ENCODE results near the gene MADD. TPM values are rescaled to one million over a fixed set of nuclear protein-coding genes. Genes with fewer than 3 reads are reported as not detected.

The MADD gene
- total RNA-seq, 1 experiment from 2014 or later, result 24.8 TPM

- H3K36me3 Mint-ChIP-seq (ENCODE audit: insufficient read depth, unreplicated experiment), result no peaks in the 10 kb centered on the region
- no TSS peak for BruUV-seq (replicated peaks)
These were observed 79.7 kb downstream of the MADD start for GRCh38 chr11:47349521-47350095.

GRCh38 chr11:47350315-47350714, 80.4 kb downstream of the MADD start:
- Mint-ChIP-seq H3K4me1 (ENCODE audit: insufficient read depth, unreplicated experiment) (peaks cover 5% of the 10 kb centered on the region), H3K27ac (ENCODE audit: low read depth, unreplicated experiment) (no peak overlapping the region), H3K4me3 (ENCODE audit: unreplicated experiment) (no peak overlapping the region), H3K27me3 (ENCODE audit: insufficient read depth, unreplicated experiment) (no peaks in the 10 kb centered on the region), H3K36me3 (ENCODE audit: insufficient read depth, unreplicated experiment) (no peaks in the 10 kb centered on the region), H3K9me3 (ENCODE audit: unreplicated experiment) (no peaks in the 10 kb centered on the region)
- ChIA-PET POLR2A (no interaction called here), CTCF (interaction anchor here (0.6 to 1.5 kb wide), 4 partner anchors 24 to 303 kb away, joined by 3 to 7 read pairs (median 3); no protein-coding TSS in a partner anchor)
- no peak for DNase-seq (ENCODE audit: unreplicated experiment)
- BruUV-seq (replicated peaks), result no TSS peak
- intact Hi-C loops (cut with micrococcal nuclease), result no loop called here
- TF ChIP-seq CTCF (IDR thresholded peaks at IDR 0.05; ENCODE audit: unreplicated experiment), result no peak

More at GRCh38 chr11:47349521-47350095, 79.7 kb downstream of the MADD start:
- no peak overlapping the region for H3K27ac Mint-ChIP-seq (ENCODE audit: low read depth, unreplicated experiment)
- H3K4me3 Mint-ChIP-seq (ENCODE audit: unreplicated experiment), result no peak overlapping the region
- peaks cover 2% of the 10 kb centered on the region for H3K4me1 Mint-ChIP-seq (ENCODE audit: insufficient read depth, unreplicated experiment)
- ChIA-PET POLR2A (no interaction called here), CTCF (interaction anchor here (0.6 to 1.5 kb wide), 3 partner anchors 25 to 271 kb away, joined by 3 to 7 read pairs (median 3); no protein-coding TSS in a partner anchor)
- no peaks in the 10 kb centered on the region for H3K9me3 Mint-ChIP-seq (ENCODE audit: unreplicated experiment)
- intact Hi-C loops (cut with micrococcal nuclease), result loop anchor here (2.0 kb wide), 1 partner anchor 91 kb away; no protein-coding TSS in a partner anchor
- DNase-seq (ENCODE audit: unreplicated experiment), result no peak
- H3K27me3 Mint-ChIP-seq (ENCODE audit: insufficient read depth, unreplicated experiment), result no peaks in the 10 kb centered on the region
- TF ChIP-seq CTCF (IDR thresholded peaks at IDR 0.05; ENCODE audit: unreplicated experiment), result no peak

GRCh38 chr11:47351156-47352126, 81.5 kb downstream of the MADD start:
- TF ChIP-seq CTCF (IDR thresholded peaks at IDR 0.05; ENCODE audit: unreplicated experiment), result no peak
- intact Hi-C loops (cut with micrococcal nuclease), result no loop called here
- BruUV-seq (replicated peaks), result no TSS peak
- Mint-ChIP-seq H3K27ac (ENCODE audit: low read depth, unreplicated experiment) (no peak overlapping the region), H3K4me3 (ENCODE audit: unreplicated experiment) (no peak overlapping the region), H3K9me3 (ENCODE audit: unreplicated experiment) (no peaks in the 10 kb centered on the region), H3K4me1 (ENCODE audit: insufficient read depth, unreplicated experiment) (peaks cover 5% of the 10 kb centered on the region), H3K36me3 (ENCODE audit: insufficient read depth, unreplicated experiment) (no peaks in the 10 kb centered on the region), H3K27me3 (ENCODE audit: insufficient read depth, unreplicated experiment) (no peaks in the 10 kb centered on the region)
- ChIA-PET CTCF (interaction anchor here (0.6 to 0.7 kb wide), 2 partner anchors 46 to 304 kb away, joined by 3 read pairs; no protein-coding TSS in a partner anchor), POLR2A (interaction anchor here (0.9 to 1.1 kb wide), 2 partner anchors 14 to 112 kb away, joined by 3 read pairs; no protein-coding TSS in a partner anchor)
- no peak for DNase-seq (ENCODE audit: unreplicated experiment)

GRCh38 chr11:47352556-47352955, 82.6 kb downstream of the MADD start, which contains the start of gene MYBPC3:
TSS of gene MYBPC3 (minus strand) at chr11:47352702. CDS start at chr11:47352647, 55 bp downstream.
- POLR2A ChIA-PET, result interaction anchor here (1.1 kb wide), 1 partner anchor 16 kb away, joined by 3 read pairs; no protein-coding TSS in a partner anchor
- BruUV-seq (replicated peaks), result no TSS peak

More at GRCh38 chr11:47352556-47352955, 82.6 kb downstream of the MADD start, which contains the start of gene MYBPC3:
- no peak for TF ChIP-seq CTCF (IDR thresholded peaks at IDR 0.05; ENCODE audit: unreplicated experiment)
- no peak within 1 kb of the TSS for H3K27ac Mint-ChIP-seq (ENCODE audit: low read depth, unreplicated experiment)
- H3K4me3 Mint-ChIP-seq (ENCODE audit: unreplicated experiment), result no peak within 1 kb of the TSS
- CTCF ChIA-PET, result interaction anchor here (1.0 kb wide), 1 partner anchor 22 kb away, joined by 5 read pairs; no protein-coding TSS in a partner anchor
- H3K4me1 Mint-ChIP-seq (ENCODE audit: insufficient read depth, unreplicated experiment), result peaks cover 5% of the 10 kb centered on the region
- no peak for DNase-seq (ENCODE audit: unreplicated experiment)
- no peaks in the 10 kb centered on the region for H3K36me3 Mint-ChIP-seq (ENCODE audit: insufficient read depth, unreplicated experiment)
- no peaks in the 10 kb centered on the region for H3K9me3 Mint-ChIP-seq (ENCODE audit: unreplicated experiment)
- H3K27me3 Mint-ChIP-seq (ENCODE audit: insufficient read depth, unreplicated experiment), result no peaks in the 10 kb centered on the region
- intact Hi-C loops (cut with micrococcal nuclease), result no loop called here
